Muscle of leg (tissue), 16 donors: ENCODE results near the gene MMEL1. TPM values are rescaled to one million over a fixed set of nuclear protein-coding genes. Genes with fewer than 3 reads are reported as not detected.
"Not testable (repeated sequence)": the region's sequence is repeated elsewhere in the genome, so short reads cannot be mapped to it uniquely, and the experiment has no call there.

Source experiments
- DNase-seq: peaks from one replicate; pipeline ENCODE4 v3.0.0; 2013
- H3K27ac ChIP-seq: one replicate; pipeline ENCODE4 v1.5.1; 2013; ENCODE audit warnings: mild to moderate bottlenecking, low read length, control low read depth
- H3K27me3 ChIP-seq: one replicate; pipeline ENCODE4 v1.6.1; 2013; ENCODE audit warnings: low read length; ENCODE audit not compliant: control insufficient read depth, insufficient read depth
- H3K36me3 ChIP-seq: one replicate; pipeline ENCODE4 v1.6.1; 2013; ENCODE audit warnings: low read length; ENCODE audit not compliant: control insufficient read depth, insufficient read depth
- H3K4me1 ChIP-seq: one replicate; pipeline ENCODE4 v1.6.1; 2013; ENCODE audit warnings: low read length; ENCODE audit not compliant: control insufficient read depth, insufficient read depth
- H3K4me3 ChIP-seq: one replicate; pipeline ENCODE4 v1.5.1; 2013; ENCODE audit warnings: low read length, control low read depth
- H3K9me3 ChIP-seq: replicated peaks from 2 replicates; pipeline ENCODE4 v1.6.1; 2013; ENCODE audit warnings: low read depth, low read length; ENCODE audit not compliant: control insufficient read depth
- WGBS: methylation state at CpG from one replicate; pipeline ENCODE4 v1.1.5; 2013; ENCODE audit warnings: missing lambda C conversion rate; ENCODE audit not compliant: insufficient coverage; 5-methylcytosine and 5-hydroxymethylcytosine counted together
- long read RNA-seq, 11 donors: transcript quantifications; one replicate each; lab custom pipeline, GENCODE V29; 2026
- polyA plus RNA-seq, 8 donors: library from polyadenylated mRNA; unstranded; fragments of 120-200 nt; gene quantifications; one replicate each; pipeline versions ENCODE4 v1.2.1 to v1.2.3, GENCODE V29; 2013; ENCODE audit warnings: inconsistent platforms in 1 of 8, low replicate concordance in 1 of 8; ENCODE audit not compliant: insufficient read length in 8 of 8, insufficient read depth in 1 of 8
- total RNA-seq: library from RNA; stranded (reverse); fragments of 120-200 nt; gene quantifications from one replicate; pipeline ENCODE4 v1.2.4, GENCODE V29; 2013

Gene MMEL1
- total RNA-seq (0.31 TPM), polyA plus RNA-seq (1 to 10 TPM in 3 of 8 donors, under 1 TPM in 5; 0.29 to 1.2 (median 0.66) TPM)
- long read RNA-seq, donor 1: 0 reads
- long read RNA-seq, donor 2: 0 reads
- long read RNA-seq, donor 3: 0 reads
- long read RNA-seq, donor 4: 0 reads
- long read RNA-seq, donor 5, partial matches to known transcripts: 7 of 12 reads
- long read RNA-seq, donor 5, other reads (novel, unspliced or antisense): 5 of 12 reads
- long read RNA-seq, donor 6: 0 reads
- long read RNA-seq, donor 7: 0 reads
- long read RNA-seq, donor 8, partial matches to known transcripts: 36 of 36 reads
- long read RNA-seq, donor 8, other reads (novel, unspliced or antisense): 0 of 36 reads
- long read RNA-seq, donor 9: 0 reads
- long read RNA-seq, donor 10: 0 reads
- long read RNA-seq, donor 11: 0 reads

DNA sequence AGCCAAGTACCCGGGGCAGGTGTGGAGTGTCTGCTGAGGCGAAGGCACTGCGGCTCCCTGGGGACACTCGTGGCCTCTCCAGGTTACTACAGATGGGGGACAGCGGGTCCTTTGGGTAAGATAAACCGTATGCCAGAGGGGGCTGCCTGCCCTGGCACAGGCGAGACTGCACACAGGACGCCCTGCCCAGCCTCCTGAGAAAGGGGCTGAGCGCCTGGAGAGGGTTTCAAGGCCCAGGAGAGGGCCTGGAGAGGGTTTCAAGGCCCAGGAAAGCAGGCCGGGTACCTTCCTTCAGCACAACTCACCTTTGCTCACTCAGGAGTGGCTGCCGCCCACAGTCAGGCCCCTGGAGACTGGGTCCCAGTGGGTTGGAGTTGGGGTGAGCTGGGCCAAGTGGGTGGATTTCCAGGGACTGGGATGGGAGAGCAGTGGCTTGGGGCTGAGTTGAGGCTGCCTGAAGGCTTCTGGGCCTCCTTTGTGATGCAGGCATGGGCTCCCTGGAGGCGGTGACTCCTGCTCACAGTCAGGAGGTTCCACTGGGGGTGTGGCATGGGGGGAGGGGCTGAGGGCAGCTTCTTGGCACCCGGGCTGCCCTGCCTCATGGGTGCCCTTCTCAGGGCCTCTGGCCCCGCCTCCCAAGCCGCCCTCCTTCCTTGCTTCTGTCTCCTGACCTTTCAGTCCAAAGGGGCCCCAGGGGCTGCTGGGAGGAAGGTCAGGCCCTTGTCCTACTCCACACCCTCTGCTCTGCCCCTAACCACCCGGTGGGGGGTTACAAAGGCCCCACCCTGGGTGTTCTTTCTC lies at the start of gene MMEL1:
Gene MMEL1 (minus strand): TSS at position 456 of the 801 bp plus-strand sequence. CDS start 3,532 bp downstream, outside the sequence.
- peaks cover 8% of the 10 kb centered on the region for H3K9me3 ChIP-seq
- H3K27me3 ChIP-seq: peaks cover 38% of the 10 kb centered on the region
- no peak within 1 kb of the TSS for H3K4me3 ChIP-seq
- 63% methylated on average over 14 of the region's 16 CpGs for WGBS
- H3K4me1 ChIP-seq: peaks cover 10% of the 10 kb centered on the region
- no peaks in the 10 kb centered on the region for H3K36me3 ChIP-seq
- no peak for DNase-seq
- H3K27ac ChIP-seq: no peak within 1 kb of the TSS

DNA sequence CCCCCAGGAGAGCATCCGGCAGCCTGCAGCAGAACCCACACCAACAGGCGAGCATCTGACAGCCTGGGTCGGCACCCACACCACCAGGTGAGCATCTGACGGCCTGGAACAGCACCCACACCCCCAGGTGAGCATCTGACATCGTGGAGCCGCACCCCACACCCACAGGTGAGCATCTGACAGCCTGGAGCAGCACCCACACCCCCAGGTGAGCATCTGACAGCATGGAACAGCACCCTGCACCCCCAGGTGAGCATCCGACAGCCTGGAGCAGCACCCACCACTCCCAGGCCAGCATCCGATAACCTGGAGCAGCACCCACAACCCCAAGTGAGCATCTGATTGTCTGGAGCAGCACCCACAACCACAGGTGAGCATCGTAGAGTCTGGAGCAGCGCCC lies 43.9 kb upstream of the MMEL1 start:
- not testable (repeated sequence) for H3K9me3 ChIP-seq, DNase-seq, H3K4me3 ChIP-seq, H3K36me3 ChIP-seq, H3K4me1 ChIP-seq, H3K27ac ChIP-seq, H3K27me3 ChIP-seq
- no CpG with 5 or more reads among the region's 10 CpGs for WGBS

GRCh38 chr1:2671656-2672055 lies 38.8 kb upstream of the MMEL1 start:
- no CpG with 5 or more reads among the region's 11 CpGs for WGBS
- H3K36me3 ChIP-seq, DNase-seq, H3K27ac ChIP-seq, H3K4me1 ChIP-seq, H3K27me3 ChIP-seq, H3K4me3 ChIP-seq, H3K9me3 ChIP-seq: not testable (repeated sequence)

GRCh38 chr1:2659806-2660205 lies 27.0 kb upstream of the MMEL1 start:
- H3K27ac ChIP-seq, H3K4me3 ChIP-seq, H3K27me3 ChIP-seq, H3K36me3 ChIP-seq, DNase-seq, H3K4me1 ChIP-seq: not testable (repeated sequence)
- peaks cover 16% of the 10 kb centered on the region for H3K9me3 ChIP-seq
- no CpG with 5 or more reads among the region's 8 CpGs for WGBS

DNA sequence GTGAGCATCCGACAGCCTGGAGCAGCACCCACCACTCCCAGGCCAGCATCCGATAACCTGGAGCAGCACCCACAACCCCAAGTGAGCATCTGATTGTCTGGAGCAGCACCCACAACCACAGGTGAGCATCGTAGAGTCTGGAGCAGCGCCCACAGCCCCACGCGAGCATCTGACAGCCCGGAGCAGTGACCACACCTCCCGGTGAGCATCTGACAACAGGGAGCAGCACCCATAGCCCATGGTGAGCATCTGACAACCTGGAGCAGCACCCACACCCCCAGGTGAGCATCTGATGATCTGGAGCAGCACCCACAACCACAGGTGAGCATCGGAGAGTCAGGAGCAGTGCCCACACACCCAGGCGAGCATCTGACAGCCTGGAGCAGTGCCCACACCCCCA lies 25.1 kb upstream of the MMEL1 start:
- WGBS: no CpG with 5 or more reads among the region's 10 CpGs
- DNase-seq: not testable (repeated sequence)

DNA sequence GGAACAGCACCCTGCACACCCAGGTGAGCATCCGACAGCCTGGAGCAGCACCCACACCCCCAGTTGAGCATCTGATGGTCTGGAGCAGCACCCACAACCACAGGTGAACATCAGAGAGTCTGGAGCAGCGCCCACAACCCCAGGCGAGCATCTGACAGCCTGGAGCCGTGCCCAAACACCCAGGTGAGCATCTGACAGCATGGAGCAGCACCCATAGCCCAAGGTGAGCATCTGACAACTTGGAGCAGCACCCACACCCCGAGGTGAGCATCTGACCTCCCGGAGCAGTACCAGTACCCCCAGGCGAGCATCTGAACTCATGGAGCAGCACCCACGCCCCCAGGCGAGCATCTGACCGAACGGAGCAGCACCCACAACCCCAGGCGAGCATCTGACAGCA lies 24.3 kb upstream of the MMEL1 start:
- peaks cover 43% of the 10 kb centered on the region for H3K9me3 ChIP-seq
- H3K27ac ChIP-seq, DNase-seq, H3K4me1 ChIP-seq, H3K27me3 ChIP-seq, H3K4me3 ChIP-seq, H3K36me3 ChIP-seq: not testable (repeated sequence)
- WGBS: no CpG with 5 or more reads among the region's 12 CpGs

More for the DNA sequence above, 25.1 kb upstream of the MMEL1 start:
- not testable (repeated sequence) for H3K36me3 ChIP-seq, H3K27me3 ChIP-seq, H3K4me3 ChIP-seq, H3K4me1 ChIP-seq, H3K27ac ChIP-seq
- H3K9me3 ChIP-seq: peaks cover 35% of the 10 kb centered on the region

- not testable (repeated sequence) for H3K4me3 ChIP-seq, H3K4me1 ChIP-seq, H3K27ac ChIP-seq, DNase-seq, H3K36me3 ChIP-seq, H3K27me3 ChIP-seq
- H3K9me3 ChIP-seq: peaks cover 50% of the 10 kb centered on the region
- WGBS: 52% methylated on average over 15 of the region's 16 CpGs
These were observed 23.0 kb upstream of the MMEL1 start for GRCh38 chr1:2655598-2656434.

GRCh38 chr1:2654443-2654948 lies 21.7 kb upstream of the MMEL1 start:
- not testable (repeated sequence) for H3K36me3 ChIP-seq, H3K27me3 ChIP-seq, DNase-seq, H3K27ac ChIP-seq, H3K4me1 ChIP-seq, H3K4me3 ChIP-seq
- WGBS: 49% methylated on average over 14 of the region's 14 CpGs
- H3K9me3 ChIP-seq: peaks cover 52% of the 10 kb centered on the region

DNA sequence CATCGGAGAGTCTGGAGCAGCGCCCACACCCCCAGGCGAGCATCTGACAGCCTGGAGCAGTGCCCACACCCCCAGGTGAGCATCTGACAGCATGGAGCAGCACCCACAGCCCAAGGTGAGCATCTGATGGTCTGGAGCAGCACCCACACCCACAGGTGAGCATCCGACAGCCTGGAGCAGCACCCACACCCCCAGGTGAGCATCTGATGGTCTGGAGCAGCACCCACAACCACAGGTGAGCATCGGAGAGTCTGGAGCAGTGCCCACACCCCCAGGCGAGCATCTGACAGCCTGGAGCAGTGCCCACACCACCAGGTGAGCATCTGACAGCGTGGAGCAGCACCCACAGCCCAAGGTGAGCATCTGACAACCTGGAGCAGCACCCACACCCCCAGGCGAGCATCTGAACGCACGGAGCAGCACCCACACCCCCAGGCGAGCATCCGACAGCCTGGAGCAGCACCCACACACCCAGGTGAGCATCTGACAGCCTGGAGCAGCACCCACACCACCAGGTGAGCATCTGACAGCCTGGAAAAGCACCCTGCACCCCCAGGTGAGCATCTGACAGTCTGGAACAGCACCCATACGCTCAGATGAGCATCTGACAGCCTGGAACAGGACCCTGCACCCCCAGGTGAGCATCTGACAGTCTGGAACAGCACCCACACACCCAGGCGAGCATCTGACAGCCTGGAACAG lies 21.1 kb upstream of the MMEL1 start:
- peaks cover 54% of the 10 kb centered on the region for H3K9me3 ChIP-seq
- not testable (repeated sequence) for DNase-seq, H3K27ac ChIP-seq, H3K36me3 ChIP-seq, H3K4me1 ChIP-seq, H3K4me3 ChIP-seq, H3K27me3 ChIP-seq
- 51% methylated on average over 14 of the region's 14 CpGs for WGBS
